Measurements from ENCODE around the gene ADARB2. TPM values are rescaled to one million over a fixed set of nuclear protein-coding genes. Genes with fewer than 3 reads are reported as not detected.
A peak's percentile ranks its signal among the peaks of the same experiment; 100 is the strongest.
"Not testable (repeated sequence)": the region's sequence is repeated elsewhere in the genome, so short reads cannot be mapped to it uniquely, and the experiment has no call there.

The ADARB2 gene
- total RNA-seq, 6 donors from 2014 or later: 0.69 to 5.2 (median 1.8) TPM

DNA sequence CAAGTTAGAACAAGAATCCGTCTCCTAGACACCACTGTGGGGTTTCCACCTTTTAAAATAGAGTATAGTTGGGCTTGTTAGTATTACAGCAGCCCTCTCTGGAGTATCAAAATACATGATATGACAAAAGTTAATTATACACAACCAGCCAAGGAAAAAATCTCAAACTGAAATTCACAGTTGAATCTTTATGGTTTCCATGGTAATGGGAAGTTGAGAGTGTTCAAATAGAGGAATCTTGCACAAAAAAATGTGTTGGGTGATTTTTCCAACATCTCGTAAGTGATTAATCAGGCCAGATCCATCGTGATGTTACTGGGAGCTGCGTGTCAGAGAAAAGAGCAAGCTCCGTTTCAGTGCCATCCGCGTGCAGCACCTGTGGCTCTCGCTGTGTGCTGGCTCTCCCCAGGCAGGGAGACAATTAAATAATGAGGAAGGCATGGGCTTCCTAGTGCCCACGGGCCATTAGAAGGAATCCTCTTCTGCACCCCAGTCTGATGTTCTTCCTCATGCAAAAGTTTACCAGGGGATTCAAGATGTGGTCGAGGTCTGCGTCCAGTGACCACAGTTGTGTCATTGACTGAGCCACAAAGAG is 41.1 kb upstream of the ADARB2 start:
- peaks cover 0 to 3% (median 0%) of the 10 kb centered on the region in 4 donors for H3K9me3 ChIP-seq
- H3K36me3 ChIP-seq: no peaks in the 10 kb centered on the region
- no peak for DNase-seq
- H3K27ac ChIP-seq: no peak overlapping the region
- TF ChIP-seq POLR2AphosphoS5 (IDR thresholded peaks at IDR 0.05) (no peak), EP300 (IDR thresholded peaks at IDR 0.05) (no peak), POLR2A (IDR thresholded peaks at IDR 0.05) (no peak)
- TF ChIP-seq, protein P1, sequence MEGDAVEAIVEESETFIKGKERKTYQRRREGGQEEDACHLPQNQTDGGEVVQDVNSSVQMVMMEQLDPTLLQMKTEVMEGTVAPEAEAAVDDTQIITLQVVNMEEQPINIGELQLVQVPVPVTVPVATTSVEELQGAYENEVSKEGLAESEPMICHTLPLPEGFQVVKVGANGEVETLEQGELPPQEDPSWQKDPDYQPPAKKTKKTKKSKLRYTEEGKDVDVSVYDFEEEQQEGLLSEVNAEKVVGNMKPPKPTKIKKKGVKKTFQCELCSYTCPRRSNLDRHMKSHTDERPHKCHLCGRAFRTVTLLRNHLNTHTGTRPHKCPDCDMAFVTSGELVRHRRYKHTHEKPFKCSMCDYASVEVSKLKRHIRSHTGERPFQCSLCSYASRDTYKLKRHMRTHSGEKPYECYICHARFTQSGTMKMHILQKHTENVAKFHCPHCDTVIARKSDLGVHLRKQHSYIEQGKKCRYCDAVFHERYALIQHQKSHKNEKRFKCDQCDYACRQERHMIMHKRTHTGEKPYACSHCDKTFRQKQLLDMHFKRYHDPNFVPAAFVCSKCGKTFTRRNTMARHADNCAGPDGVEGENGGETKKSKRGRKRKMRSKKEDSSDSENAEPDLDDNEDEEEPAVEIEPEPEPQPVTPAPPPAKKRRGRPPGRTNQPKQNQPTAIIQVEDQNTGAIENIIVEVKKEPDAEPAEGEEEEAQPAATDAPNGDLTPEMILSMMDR (IDR thresholded peaks at IDR 0.05): no peak
- 86 to 91% methylated on average over 11 of the region's 11 CpGs for WGBS, 2 donors
- no peak overlapping the region for H3K4me3 ChIP-seq
- no peak for ATAC-seq (ENCODE audit: low FRiP score in 2 of 2)
- H3K27me3 ChIP-seq: no peaks in the 10 kb centered on the region
- H3K4me1 ChIP-seq: no peaks in the 10 kb centered on the region

DNA sequence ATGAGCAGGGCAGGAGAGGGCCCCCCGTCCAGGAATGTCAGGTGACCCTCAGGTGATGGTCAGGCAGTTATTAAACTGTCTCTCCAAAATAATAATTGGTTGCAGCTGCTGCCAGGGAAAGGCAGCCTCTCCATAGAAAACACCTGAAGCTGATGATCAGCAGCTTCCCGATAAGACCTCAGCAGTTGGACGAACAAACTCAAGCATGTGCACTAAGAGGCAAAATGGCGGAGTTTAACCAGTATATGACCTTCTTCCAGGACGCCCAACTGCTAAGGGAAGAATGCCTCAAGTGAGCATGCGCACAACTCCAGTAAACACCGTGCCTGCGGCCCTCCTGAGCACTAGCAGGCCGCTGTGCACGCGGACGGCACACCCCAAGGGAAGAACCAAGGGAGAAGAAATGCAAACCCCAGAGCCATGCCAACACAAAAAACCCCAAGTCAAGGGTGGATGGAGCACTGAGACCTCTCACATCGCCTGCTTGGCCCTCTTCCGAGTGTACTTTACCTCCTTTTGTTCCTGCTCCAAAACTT is 38.9 kb upstream of the ADARB2 start:
- ATAC-seq (ENCODE audit: low FRiP score in 2 of 2): no peak
- DNase-seq: no peak
- WGBS, 2 donors: 84 to 92% methylated on average over 14 of the region's 14 CpGs
- no peak overlapping the region for H3K4me3 ChIP-seq
- no peak overlapping the region for H3K27ac ChIP-seq
- no peaks in the 10 kb centered on the region for H3K36me3 ChIP-seq
- H3K27me3 ChIP-seq: no peaks in the 10 kb centered on the region
- TF ChIP-seq, protein P1 (IDR thresholded peaks at IDR 0.05): no peak
- no peak for TF ChIP-seq EP300 (IDR thresholded peaks at IDR 0.05)
- TF ChIP-seq POLR2A (IDR thresholded peaks at IDR 0.05): no peak
- no peak for TF ChIP-seq POLR2AphosphoS5 (IDR thresholded peaks at IDR 0.05)
- H3K9me3 ChIP-seq: no peaks in the 10 kb centered on the region
- H3K4me1 ChIP-seq: no peaks in the 10 kb centered on the region

DNA sequence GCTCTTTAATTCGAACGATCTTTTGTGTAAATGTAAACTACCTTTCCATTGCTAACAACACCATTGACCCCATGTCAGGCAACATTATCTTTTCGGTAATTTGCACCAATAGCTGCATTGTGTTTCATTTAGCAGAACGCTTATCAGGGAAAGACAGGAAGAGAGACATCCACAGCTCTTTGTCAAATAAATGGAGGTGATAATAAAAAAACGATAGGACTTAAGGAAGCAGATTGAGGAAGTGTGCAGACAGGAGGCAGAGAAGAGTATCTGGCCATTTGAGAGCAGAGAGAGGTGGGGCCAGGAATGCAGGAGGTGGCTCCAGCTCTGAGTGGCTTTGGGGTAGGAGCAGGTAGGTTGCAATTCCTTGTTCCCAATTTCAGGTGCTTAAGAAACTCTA is 37.5 kb upstream of the ADARB2 start:
- ATAC-seq (ENCODE audit: low FRiP score in 2 of 2) (no peak), DNase-seq (no peak)
- Histone ChIP-seq H3K27ac (no peak overlapping the region), H3K4me1 (no peaks in the 10 kb centered on the region), H3K4me3 (no peak overlapping the region), H3K27me3 (no peaks in the 10 kb centered on the region), H3K9me3 (no peaks in the 10 kb centered on the region), H3K36me3 (no peaks in the 10 kb centered on the region)
- WGBS, 2 donors: 34 to 39% methylated on average over 5 of the region's 5 CpGs
- TF ChIP-seq, protein P1 (IDR thresholded peaks at IDR 0.05): no peak
- TF ChIP-seq EP300 (IDR thresholded peaks at IDR 0.05): no peak
- no peak for TF ChIP-seq POLR2A (IDR thresholded peaks at IDR 0.05)
- TF ChIP-seq POLR2AphosphoS5 (IDR thresholded peaks at IDR 0.05): no peak

DNA sequence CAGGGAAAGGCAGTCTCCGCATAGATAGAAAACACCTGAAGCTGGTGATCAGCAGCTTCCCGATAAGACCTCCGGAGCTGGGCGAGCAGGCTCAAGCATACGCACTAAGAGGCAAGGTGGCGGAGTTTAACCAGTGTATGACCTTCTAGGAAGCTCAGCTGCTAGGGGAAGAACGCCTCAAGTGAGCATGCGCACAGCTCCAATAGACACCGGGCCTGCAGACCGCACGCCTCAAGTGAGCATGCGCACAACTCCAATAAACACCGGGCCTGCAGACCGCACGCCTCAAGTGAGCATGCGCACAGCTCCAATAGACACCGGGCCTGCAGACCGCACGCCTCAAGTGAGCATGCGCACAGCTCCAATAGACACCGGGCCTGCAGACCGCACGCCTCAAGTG is 35.9 kb upstream of the ADARB2 start:
- WGBS, 2 donors: 95 to 98% methylated on average over 7 to 22 of the region's 23 CpGs
- not testable (repeated sequence) for ATAC-seq (ENCODE audit: low FRiP score in 2 of 2); DNase-seq

DNA sequence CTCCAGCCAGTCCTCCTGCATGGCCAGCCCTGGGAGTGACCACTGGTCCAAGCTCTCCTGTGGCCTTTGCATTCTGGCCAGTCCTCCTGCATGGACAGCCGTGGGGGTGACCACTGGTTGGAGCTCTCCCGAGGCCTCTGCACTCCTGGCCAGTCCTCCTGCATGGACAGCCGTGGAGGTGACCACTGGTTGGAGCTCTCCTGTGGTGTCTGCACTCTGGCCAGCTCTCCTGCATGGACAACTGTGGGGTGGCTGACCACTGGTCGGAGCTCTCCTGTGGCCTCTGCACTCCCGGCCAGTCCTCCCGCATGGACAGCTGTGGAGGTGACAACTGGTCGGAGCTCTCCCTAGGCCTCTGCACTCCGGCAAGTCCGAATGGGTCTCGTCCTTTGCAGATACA is 28.7 kb upstream of the ADARB2 start:
- Histone ChIP-seq H3K4me1 (no peaks in the 10 kb centered on the region), H3K4me3 (no peak overlapping the region), H3K27ac (no peak overlapping the region), H3K9me3 (no peaks in the 10 kb centered on the region), H3K36me3 (no peaks in the 10 kb centered on the region), H3K27me3 (no peaks in the 10 kb centered on the region)
- DNase-seq (no peak), ATAC-seq (ENCODE audit: low FRiP score in 2 of 2) (peak in 1 of 2 donors; percentile 71)
- 67 to 92% methylated on average over 7 to 8 of the region's 10 CpGs for WGBS, 2 donors
- TF ChIP-seq POLR2AphosphoS5 (IDR thresholded peaks at IDR 0.05): no peak
- TF ChIP-seq EP300 (IDR thresholded peaks at IDR 0.05): no peak
- no peak for TF ChIP-seq POLR2A (IDR thresholded peaks at IDR 0.05)
- TF ChIP-seq, protein P1 (IDR thresholded peaks at IDR 0.05): no peak

More for the DNA sequence above, 35.9 kb upstream of the ADARB2 start:
- H3K9me3 ChIP-seq, H3K4me3 ChIP-seq, H3K36me3 ChIP-seq, H3K27ac ChIP-seq, H3K27me3 ChIP-seq, H3K4me1 ChIP-seq: not testable (repeated sequence)
